Cerebellar cortex (tissue), 1 donor: ENCODE measurements around the gene FRRS1L.

Experiments used
- DNase-seq: peaks from one replicate; pipeline ENCODE4 v3.0.0-alpha.2; 2015; ENCODE audit warnings: low spot score

The FRRS1L gene

GRCh38 chr9:109176386-109176785 lies 9.3 kb upstream of the FRRS1L start:
- DNase-seq: no peak

GRCh38 chr9:109172935-109173334 lies 5.9 kb upstream of the FRRS1L start:
- DNase-seq: no peak

GRCh38 chr9:109171926-109172325 lies 4.9 kb upstream of the FRRS1L start:
- no peak for DNase-seq

- no peak for DNase-seq
Measured at GRCh38 chr9:109168170-109168569, 1.1 kb upstream of the FRRS1L start.

GRCh38 chr9:109167716-109168115 lies 667 bp upstream of the FRRS1L start:
- DNase-seq: peak; percentile 48

GRCh38 chr9:109166171-109166770 lies 778 bp downstream of the FRRS1L start:
- DNase-seq: peak; percentile 47

GRCh38 chr9:109164042-109164441 lies 3.0 kb downstream of the FRRS1L start:
- no peak for DNase-seq

GRCh38 chr9:109163194-109163593 lies 3.9 kb downstream of the FRRS1L start:
- no peak for DNase-seq

- DNase-seq: no peak
Measured at GRCh38 chr9:109162677-109163076, 4.4 kb downstream of the FRRS1L start.

- DNase-seq: no peak
Measured at GRCh38 chr9:109161471-109161870, 5.6 kb downstream of the FRRS1L start.

- DNase-seq: no peak
Measured at GRCh38 chr9:109159583-109159982, 7.5 kb downstream of the FRRS1L start.

GRCh38 chr9:109158651-109159050 lies 8.4 kb downstream of the FRRS1L start:
- no peak for DNase-seq

- no peak for DNase-seq
Measured at GRCh38 chr9:109156708-109157107, 10.3 kb downstream of the FRRS1L start.

- DNase-seq: no peak
Measured at GRCh38 chr9:109150925-109151545, 16.0 kb downstream of the FRRS1L start.

- no peak for DNase-seq
Measured at GRCh38 chr9:109149722-109150121, 17.3 kb downstream of the FRRS1L start.

GRCh38 chr9:109149089-109149488 lies 18.0 kb downstream of the FRRS1L start:
- no peak for DNase-seq

GRCh38 chr9:109145051-109145450 lies 22.0 kb downstream of the FRRS1L start:
- DNase-seq: no peak

- no peak for DNase-seq
Measured at GRCh38 chr9:109143881-109144562, 23.0 kb downstream of the FRRS1L start.

GRCh38 chr9:109141375-109141774 lies 25.7 kb downstream of the FRRS1L start:
- DNase-seq: no peak

- DNase-seq: no peak
Measured at GRCh38 chr9:109139851-109140250, 27.2 kb downstream of the FRRS1L start.

- DNase-seq: no peak
Measured at GRCh38 chr9:109138421-109138820, 28.6 kb downstream of the FRRS1L start.

GRCh38 chr9:109134167-109134578 lies 32.9 kb downstream of the FRRS1L start:
- DNase-seq: no peak

- no peak for DNase-seq
Measured at GRCh38 chr9:109133533-109133932, 33.5 kb downstream of the FRRS1L start.
